Measurements from ENCODE around the gene EIF3B. TPM values are rescaled to one million over a fixed set of nuclear protein-coding genes. Genes with fewer than 3 reads are reported as not detected.
"Not testable (repeated sequence)": the region's sequence is repeated elsewhere in the genome, so short reads cannot be mapped to it uniquely, and the experiment has no call there.

The EIF3B gene
- total RNA-seq, 1 donor from 2014 or later = 64.9 TPM

DNA sequence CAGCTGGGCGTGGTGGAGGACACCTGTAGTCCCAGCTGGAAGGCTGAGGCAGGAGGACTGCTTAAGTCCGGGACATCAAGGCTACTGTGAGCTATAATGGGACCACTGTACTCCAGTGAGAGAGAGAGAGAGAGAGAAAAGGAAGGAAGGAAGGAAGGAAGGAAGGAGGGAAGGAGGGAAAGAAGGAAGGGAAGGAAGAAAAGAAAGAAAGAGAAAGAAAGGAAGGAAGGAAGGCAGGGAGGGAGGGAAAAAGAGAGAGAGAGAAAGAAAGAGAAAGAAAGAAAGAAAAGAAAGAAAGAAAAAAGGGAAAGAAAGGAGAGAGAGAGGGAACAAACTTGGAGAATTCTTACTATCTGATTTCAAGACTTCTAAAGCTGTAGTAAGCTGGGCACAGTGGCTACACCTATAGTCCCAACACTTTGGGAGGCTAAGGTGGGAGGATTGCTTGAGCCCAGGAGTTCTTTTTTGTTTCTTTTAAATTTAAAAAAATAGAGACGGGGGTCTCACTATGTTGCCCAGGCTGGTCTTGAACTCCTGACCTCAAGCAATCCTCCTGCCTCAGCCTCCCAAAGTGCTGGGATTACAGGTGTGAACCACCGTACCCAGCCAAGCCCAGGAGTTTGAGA is 21.9 kb upstream of the EIF3B start:
- intact Hi-C loops (cut with DNase I); DNase-seq (ENCODE audit: low spot score): not testable (repeated sequence)

GRCh38 chr7:2336626-2337299 is 17.9 kb upstream of the EIF3B start:
- DNase-seq (ENCODE audit: low spot score) = no peak
- intact Hi-C loops (cut with DNase I) = no loop called here

GRCh38 chr7:2347351-2348063 is 7.1 kb upstream of the EIF3B start:
- intact Hi-C loops (cut with DNase I) = not testable (repeated sequence)

GRCh38 chr7:2350055-2350454 is 4.6 kb upstream of the EIF3B start:
- no peak for DNase-seq (ENCODE audit: low spot score)
- intact Hi-C loops (cut with DNase I) = loop anchor here (5.0 to 10.0 kb wide), 2 partner anchors 103 to 775 kb away; partner anchors contain the start of gene PSMG3

More at GRCh38 chr7:2347351-2348063, 7.1 kb upstream of the EIF3B start:
- not testable (repeated sequence) for DNase-seq (ENCODE audit: low spot score)

DNA sequence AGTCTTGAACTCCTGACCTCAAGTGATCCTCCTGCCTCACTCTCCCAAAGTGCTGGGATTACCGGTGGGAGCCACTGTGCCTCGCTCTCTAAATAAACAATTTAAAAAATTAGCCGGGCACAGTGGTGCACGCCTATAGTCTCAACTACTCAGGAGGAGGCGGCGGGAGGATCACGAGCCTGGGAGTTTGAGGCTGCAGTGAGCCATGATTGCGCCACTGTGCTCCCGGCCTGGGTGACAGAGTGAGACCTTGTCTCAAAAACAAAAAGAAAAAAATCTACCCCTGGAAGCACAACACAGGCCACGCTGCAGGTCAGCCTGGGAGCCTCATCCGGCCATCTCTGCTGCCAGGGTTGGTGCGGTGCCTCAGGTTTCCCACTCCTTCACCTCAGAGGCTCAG is 3.8 kb upstream of the EIF3B start:
- intact Hi-C loops (cut with DNase I) = loop anchor here (5.0 to 10.0 kb wide), 2 partner anchors 104 to 776 kb away; partner anchors contain the start of gene PSMG3
- no peak for DNase-seq (ENCODE audit: low spot score)

DNA sequence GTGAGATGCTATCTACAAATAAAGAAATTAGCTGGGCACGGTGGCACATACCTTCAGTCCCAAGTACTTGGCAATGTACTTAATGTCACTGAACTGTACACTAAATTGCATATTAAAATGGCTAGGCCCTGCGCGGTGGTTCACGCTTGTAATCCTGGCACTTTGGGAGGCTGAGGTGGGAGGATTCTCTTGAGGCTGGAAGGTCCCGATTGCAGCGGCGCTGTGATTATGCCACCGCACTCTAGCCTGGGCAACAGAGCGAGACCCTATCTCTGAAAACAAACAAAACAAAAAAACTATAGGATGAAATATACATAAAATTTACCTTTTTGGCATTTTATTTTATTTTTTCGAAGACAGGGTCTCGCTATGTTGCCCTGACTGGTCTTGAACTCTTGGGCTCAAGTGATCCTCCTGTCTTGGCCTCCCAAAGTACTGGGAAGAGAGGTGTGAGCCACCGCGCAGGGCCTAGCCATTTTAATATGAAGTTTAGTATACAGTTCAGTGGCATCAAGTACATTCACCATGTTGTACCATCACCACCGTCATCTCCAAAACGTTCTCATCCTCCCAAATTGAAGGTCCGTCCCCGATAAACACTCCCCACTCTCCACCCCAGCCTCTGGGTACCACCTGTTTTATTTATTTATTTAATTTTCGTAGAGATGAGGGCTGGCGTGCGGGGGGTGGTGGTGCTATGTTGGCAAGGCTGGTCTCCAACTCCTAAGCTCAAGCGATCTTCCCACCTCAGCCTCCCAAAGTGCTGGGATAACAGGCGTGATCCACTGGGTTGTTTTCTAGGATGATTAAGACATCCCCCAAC is 1.3 kb upstream of the EIF3B start:
- DNase-seq (ENCODE audit: low spot score) = no peak
- intact Hi-C loops (cut with DNase I) = loop anchor here (5.0 to 10.0 kb wide), 2 partner anchors 106 to 779 kb away; partner anchors contain the start of gene PSMG3

GRCh38 chr7:2353936-2354185 is 766 bp upstream of the EIF3B start:
- DNase-seq (ENCODE audit: low spot score) = peak; percentile 95

GRCh38 chr7:2354939-2355704 is 495 bp downstream of the EIF3B start:
- intact Hi-C loops (cut with DNase I) = loop anchor here (1.0 to 10.0 kb wide), 4 partner anchors 41 to 780 kb away; partner anchors contain the start of genes CHST12, PSMG3 and SNX8
- DNase-seq (ENCODE audit: low spot score) = no peak

More at GRCh38 chr7:2353936-2354185, 766 bp upstream of the EIF3B start:
- intact Hi-C loops (cut with DNase I) = loop anchor here (1.0 to 10.0 kb wide), 3 partner anchors 40 to 779 kb away; partner anchors contain the start of genes PSMG3 and SNX8

GRCh38 chr7:2355705-2356008 is 1.0 kb downstream of the EIF3B start:
- DNase-seq (ENCODE audit: low spot score) = no peak
- intact Hi-C loops (cut with DNase I) = loop anchor here (5.0 to 10.0 kb wide), 2 partner anchors 47 to 781 kb away; partner anchors contain the start of genes CHST12 and PSMG3

GRCh38 chr7:2357165-2357564 is 2.5 kb downstream of the EIF3B start:
- intact Hi-C loops (cut with DNase I) = loop anchor here (5.0 to 10.0 kb wide), 2 partner anchors 45 to 782 kb away; partner anchors contain the start of genes CHST12 and PSMG3
- no peak for DNase-seq (ENCODE audit: low spot score)

- DNase-seq (ENCODE audit: low spot score) = no peak
- intact Hi-C loops (cut with DNase I) = loop anchor here (5.0 to 10.0 kb wide), 2 partner anchors 45 to 783 kb away; partner anchors contain the start of genes CHST12 and PSMG3
Measured at GRCh38 chr7:2357571-2357970, 2.9 kb downstream of the EIF3B start.

GRCh38 chr7:2358968-2359527 is 4.4 kb downstream of the EIF3B start:
- no peak for DNase-seq (ENCODE audit: low spot score)
- intact Hi-C loops (cut with DNase I) = loop anchor here (5.0 to 10.0 kb wide), 2 partner anchors 43 to 784 kb away; partner anchors contain the start of genes CHST12 and PSMG3

GRCh38 chr7:2359610-2360009 is 5.0 kb downstream of the EIF3B start:
- DNase-seq (ENCODE audit: low spot score) = no peak
- intact Hi-C loops (cut with DNase I) = loop anchor here (5.0 to 10.0 kb wide), 2 partner anchors 43 to 785 kb away; partner anchors contain the start of genes CHST12 and PSMG3

GRCh38 chr7:2360796-2361195 is 6.2 kb downstream of the EIF3B start:
- no peak for DNase-seq (ENCODE audit: low spot score)
- intact Hi-C loops (cut with DNase I) = no loop called here

DNA sequence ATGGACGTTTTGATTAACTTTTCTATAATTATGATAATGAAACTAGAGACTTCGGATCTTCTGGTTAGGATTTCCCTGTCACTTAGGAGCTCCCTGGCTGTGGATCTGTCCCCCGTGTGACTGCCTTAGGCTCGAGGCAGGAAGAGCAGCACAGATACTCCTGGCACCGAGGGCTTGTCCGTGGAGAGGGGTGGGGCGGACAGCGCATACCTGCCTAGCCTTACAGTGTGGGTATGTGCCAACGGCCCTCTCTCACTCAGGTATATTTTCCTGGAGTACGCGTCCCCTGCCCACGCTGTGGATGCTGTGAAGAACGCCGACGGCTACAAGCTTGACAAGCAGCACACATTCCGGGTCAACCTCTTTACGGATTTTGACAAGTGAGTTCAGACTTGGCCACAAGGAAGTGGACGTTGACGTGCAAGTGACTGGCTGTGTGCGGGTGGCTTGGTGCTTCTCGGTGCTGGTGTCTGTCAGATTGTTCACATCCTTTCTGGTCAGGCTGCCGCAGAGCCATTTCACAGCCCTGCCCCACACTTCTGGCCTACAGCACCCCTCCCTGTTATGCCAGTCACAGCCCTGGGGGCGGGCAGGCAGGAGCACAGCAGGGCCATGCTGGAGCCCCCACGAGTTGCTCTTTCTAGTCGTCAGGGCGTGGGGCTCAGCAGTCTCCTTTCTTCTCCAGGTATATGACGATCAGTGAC is 7.9 kb downstream of the EIF3B start:
- DNase-seq (ENCODE audit: low spot score) = no peak
- intact Hi-C loops (cut with DNase I) = no loop called here

DNA sequence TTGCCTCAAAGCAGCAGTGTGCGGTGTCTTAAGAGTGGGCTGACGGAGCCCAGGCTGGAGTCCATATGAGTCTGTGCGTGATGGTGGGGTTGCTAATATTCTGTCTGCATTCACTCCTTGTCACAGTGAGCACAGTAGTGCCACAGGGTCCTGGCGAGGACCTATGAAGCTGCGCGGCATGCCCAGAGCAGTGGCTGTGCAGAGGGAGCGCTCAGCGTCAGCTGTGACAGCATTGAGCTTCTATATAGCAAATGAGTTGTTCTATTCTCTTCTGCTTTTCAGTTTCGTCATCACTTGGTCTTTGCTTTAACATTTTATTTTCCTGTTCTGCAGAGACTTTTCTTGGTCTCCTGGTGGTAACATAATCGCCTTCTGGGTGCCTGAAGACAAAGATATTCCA is 14.5 kb downstream of the EIF3B start:
- intact Hi-C loops (cut with DNase I) = no loop called here
- DNase-seq (ENCODE audit: low spot score) = no peak

- no peak for DNase-seq (ENCODE audit: low spot score)
- intact Hi-C loops (cut with DNase I) = no loop called here
Measured at GRCh38 chr7:2371329-2371728, 16.7 kb downstream of the EIF3B start.

GRCh38 chr7:2372724-2373123 is 18.1 kb downstream of the EIF3B start:
- DNase-seq (ENCODE audit: low spot score) = no peak

More at GRCh38 chr7:2372724-2373123, 18.1 kb downstream of the EIF3B start:
- intact Hi-C loops (cut with DNase I) = no loop called here

Measured in cardiac septum (tissue), 1 donor.